Measurements from ENCODE around the gene GAK.

GAK gene

GRCh38 chr4:907691-908425 lies 24.3 kb downstream of the GAK start:
- no peak for DNase-seq (ENCODE audit: low read depth in 2 of 2)

GRCh38 chr4:907103-907400 lies 25.1 kb downstream of the GAK start:
- DNase-seq (ENCODE audit: low read depth in 2 of 2): no peak

GRCh38 chr4:906339-907102 lies 25.6 kb downstream of the GAK start:
- DNase-seq (ENCODE audit: low read depth in 2 of 2): no peak

- DNase-seq (ENCODE audit: low read depth in 2 of 2): no peak
Observed at GRCh38 chr4:905485-906338, 26.4 kb downstream of the GAK start.

- no peak for DNase-seq (ENCODE audit: low read depth in 2 of 2)
Observed at GRCh38 chr4:903066-904046, 28.8 kb downstream of the GAK start.

GRCh38 chr4:901192-901910 lies 30.8 kb downstream of the GAK start:
- no peak for DNase-seq (ENCODE audit: low read depth in 2 of 2)

- no peak for DNase-seq (ENCODE audit: low read depth in 2 of 2)
Observed at GRCh38 chr4:900721-901120, 31.4 kb downstream of the GAK start.

- no peak for DNase-seq (ENCODE audit: low read depth in 2 of 2)
Observed at GRCh38 chr4:900073-900472, 32.0 kb downstream of the GAK start.

- DNase-seq (ENCODE audit: low read depth in 2 of 2): no peak
Observed at GRCh38 chr4:899556-899906, 32.6 kb downstream of the GAK start.

- DNase-seq (ENCODE audit: low read depth in 2 of 2): no peak
Observed at GRCh38 chr4:898869-899555, 33.1 kb downstream of the GAK start.

GRCh38 chr4:898123-898522 lies 34.0 kb downstream of the GAK start:
- DNase-seq (ENCODE audit: low read depth in 2 of 2): no peak

GRCh38 chr4:896630-897029 lies 35.5 kb downstream of the GAK start:
- no peak for DNase-seq (ENCODE audit: low read depth in 2 of 2)

GRCh38 chr4:896216-896615 lies 35.9 kb downstream of the GAK start:
- no peak for DNase-seq (ENCODE audit: low read depth in 2 of 2)

- DNase-seq (ENCODE audit: low read depth in 2 of 2): no peak
Observed at GRCh38 chr4:895596-895995, 36.5 kb downstream of the GAK start.

- DNase-seq (ENCODE audit: low read depth in 2 of 2): no peak
Observed at GRCh38 chr4:893995-894705, 38.0 kb downstream of the GAK start.

GRCh38 chr4:893276-893994 lies 38.7 kb downstream of the GAK start:
- DNase-seq (ENCODE audit: low read depth in 2 of 2): no peak

GRCh38 chr4:892780-893179 lies 39.3 kb downstream of the GAK start:
- no peak for DNase-seq (ENCODE audit: low read depth in 2 of 2)

- DNase-seq (ENCODE audit: low read depth in 2 of 2): no peak
Observed at GRCh38 chr4:891747-892146, 40.4 kb downstream of the GAK start.

All from stimulated activated CD8-positive, alpha-beta memory T cell treated with anti-CD3 and anti-CD28 coated beads, Interleukin-2, amount 100 ng/mL, for 1 hour (primary cell).